Dermis microvascular lymphatic vessel endothelial cell (primary cell): Measurements from ENCODE around the gene TSPAN32. TPM values are rescaled to one million over a fixed set of nuclear protein-coding genes. Genes with fewer than 3 reads are reported as not detected.
"Not testable (repeated sequence)": the region's sequence is repeated elsewhere in the genome, so short reads cannot be mapped to it uniquely, and the experiment has no call there.

ENCODE experiments used
- DNase-seq, 2 donors: peaks; one replicate each; pipeline versions ENCODE4 v3.0.0 to v3.0.0-alpha.2; 2010; ENCODE audit warnings: low read depth in 2 of 2
- total RNA-seq: library from RNA; depleted of rRNA; stranded (reverse); fragments of >200 nt; gene quantifications from 2 replicates; pipeline ENCODE4 v1.2.1, GENCODE V29; 2014

TSPAN32 gene
- total RNA-seq, 1 donor from 2014 or later: not detected

GRCh38 chr11:2363577-2364370 is 62.0 kb downstream of the TSPAN32 start:
- DNase-seq: no peak

GRCh38 chr11:2364386-2364785 is 62.6 kb downstream of the TSPAN32 start:
- DNase-seq: not testable (repeated sequence)

- DNase-seq: no peak
Measured at GRCh38 chr11:2365571-2366210, 63.9 kb downstream of the TSPAN32 start.

GRCh38 chr11:2366276-2366675 is 64.5 kb downstream of the TSPAN32 start:
- DNase-seq: no peak

- DNase-seq: no peak
Measured at GRCh38 chr11:2366733-2367132, 64.9 kb downstream of the TSPAN32 start.

GRCh38 chr11:2367266-2368160 is 65.7 kb downstream of the TSPAN32 start:
- DNase-seq: no peak

Other genes starting within 250 kb of the TSPAN32 start
- 1.9 and 22.0 TPM in 2 replicates for gene IGF2, start 162.6 kb upstream of the TSPAN32 start, total RNA-seq
- gene INS, start 140.8 kb upstream of the TSPAN32 start, total RNA-seq: not detected in 2 replicates
- 0.13 TPM in 1 of 2 replicates, not detected in the other for gene TH, start 130.2 kb upstream of the TSPAN32 start, total RNA-seq
- gene ASCL2, start 31.4 kb upstream of the TSPAN32 start, total RNA-seq: not detected in 2 replicates
- not detected in 2 replicates for gene C11orf21, start 95 bp upstream of the TSPAN32 start, total RNA-seq
- gene CD81, start 75.3 kb downstream of the TSPAN32 start, total RNA-seq: 149 and 368 TPM in 2 replicates
- 43.5 and 56.4 TPM in 2 replicates for gene TSSC4, start 98.7 kb downstream of the TSPAN32 start, total RNA-seq
- not detected in 2 replicates for gene TRPM5, start 142.5 kb downstream of the TSPAN32 start, total RNA-seq
- gene KCNQ1, start 143.0 kb downstream of the TSPAN32 start, total RNA-seq: under 0.01 and 0.13 TPM in 2 replicates